SJCRH30 (cell line): ENCODE data around the gene ATG16L1. TPM values are rescaled to one million over a fixed set of nuclear protein-coding genes. Genes with fewer than 3 reads are reported as not detected.

ENCODE experiments used
- DNase-seq, 2 experiments: peaks; one replicate each; pipeline ENCODE4 v3.0.0-alpha.2; 2015 to 2020
- H3K27ac ChIP-seq: fragments of 250-450 bp; sonication (Bioruptor Pico); 2 replicates; pipeline ENCODE4 v1.5.1; 2020; ENCODE audit warnings: mild to moderate bottlenecking, moderate library complexity
- H3K27me3 ChIP-seq: fragments of 250-450 bp; sonication (Bioruptor Pico); 2 replicates; pipeline ENCODE4 v1.5.1; 2020; ENCODE audit warnings: mild to moderate bottlenecking, moderate library complexity
- H3K36me3 ChIP-seq: fragments of 250-450 bp; sonication (Bioruptor Pico); 2 replicates; pipeline ENCODE4 v1.5.1; 2020; ENCODE audit warnings: mild to moderate bottlenecking, moderate library complexity
- H3K4me1 ChIP-seq: fragments of 250-450 bp; sonication (Bioruptor Pico); 2 replicates; pipeline ENCODE4 v1.5.1; 2020; ENCODE audit warnings: mild to moderate bottlenecking, moderate library complexity
- H3K4me3 ChIP-seq: fragments of 250-450 bp; sonication (Bioruptor Pico); 2 replicates; pipeline ENCODE4 v1.5.1; 2020; ENCODE audit warnings: mild to moderate bottlenecking, moderate library complexity
- H3K9me3 ChIP-seq: fragments of 250-450 bp; sonication (Bioruptor Pico); replicated peaks from 2 replicates; pipeline ENCODE4 v1.5.1; 2020; ENCODE audit warnings: mild to moderate bottlenecking, moderate library complexity
- total RNA-seq: library from RNA; depleted of rRNA; stranded (reverse); fragments of >200 nt; shearing (Covaris generic); gene quantifications from 2 replicates; pipeline ENCODE4 v1.2.3, GENCODE V29; 2014

The ATG16L1 gene
- total RNA-seq, 1 experiment from 2014 or later: 28.9 TPM

DNA sequence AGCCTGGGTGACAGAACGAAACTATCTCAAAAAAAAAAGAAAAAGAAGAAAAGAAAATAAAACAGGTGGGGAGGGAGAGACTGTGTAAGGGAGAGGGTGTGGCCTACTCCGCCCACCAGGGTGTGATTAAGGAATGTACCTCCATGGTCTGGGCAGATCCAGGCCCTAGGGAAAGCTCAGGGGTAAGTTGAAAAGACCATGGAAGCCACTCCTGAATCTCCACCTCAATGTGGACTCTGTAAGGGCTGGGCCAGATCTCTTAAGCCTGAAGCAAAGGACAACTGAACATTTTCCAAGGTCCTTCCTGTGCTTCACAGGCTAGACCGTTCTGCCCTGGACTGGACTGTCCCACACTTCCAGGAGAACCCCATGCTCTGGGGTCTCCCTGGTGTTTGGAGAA, 9.7 kb upstream of the ATG16L1 start:
- no peak for DNase-seq
- no peaks in the 10 kb centered on the region for H3K4me1 ChIP-seq
- H3K4me3 ChIP-seq: no peak overlapping the region
- H3K9me3 ChIP-seq: no peaks in the 10 kb centered on the region
- no peaks in the 10 kb centered on the region for H3K36me3 ChIP-seq
- no peak overlapping the region for H3K27ac ChIP-seq
- H3K27me3 ChIP-seq: no peaks in the 10 kb centered on the region

GRCh38 chr2:233242231-233242927, 9.1 kb upstream of the ATG16L1 start:
- Histone ChIP-seq H3K4me3 (no peak overlapping the region), H3K9me3 (no peaks in the 10 kb centered on the region), H3K36me3 (no peaks in the 10 kb centered on the region), H3K4me1 (no peaks in the 10 kb centered on the region), H3K27ac (no peak overlapping the region), H3K27me3 (no peaks in the 10 kb centered on the region)
- no peak for DNase-seq

- no peak overlapping the region for H3K27ac ChIP-seq
- no peaks in the 10 kb centered on the region for H3K27me3 ChIP-seq
- no peaks in the 10 kb centered on the region for H3K9me3 ChIP-seq
- DNase-seq: no peak
- no peaks in the 10 kb centered on the region for H3K4me1 ChIP-seq
- H3K4me3 ChIP-seq: no peak overlapping the region
- H3K36me3 ChIP-seq: no peaks in the 10 kb centered on the region
These were observed 8.1 kb upstream of the ATG16L1 start for GRCh38 chr2:233243348-233243747.

DNA sequence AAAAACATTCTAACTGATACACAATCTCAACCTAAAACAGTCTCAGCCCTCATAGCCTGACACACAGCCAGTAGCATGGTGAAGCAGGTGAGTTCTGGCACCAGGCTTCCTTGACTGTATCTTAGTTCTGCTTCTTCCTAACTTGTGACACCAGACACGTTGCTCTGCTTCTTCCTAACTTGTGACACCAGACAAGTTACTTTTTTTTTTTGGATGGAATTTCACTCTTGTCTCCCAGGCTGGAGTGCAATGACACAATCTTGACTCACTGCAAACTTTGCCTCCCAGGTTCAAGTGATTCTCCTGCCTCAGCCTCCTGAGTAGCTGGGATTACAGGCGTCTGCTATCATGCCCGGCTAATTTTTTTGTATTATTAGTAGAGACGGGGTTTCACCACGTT, 6.7 kb upstream of the ATG16L1 start:
- Histone ChIP-seq H3K27ac (no peak overlapping the region), H3K27me3 (no peaks in the 10 kb centered on the region), H3K4me1 (no peaks in the 10 kb centered on the region), H3K9me3 (peaks cover under 1% of the 10 kb centered on the region; the same call in 1 of the 2 replicates), H3K4me3 (no peak overlapping the region), H3K36me3 (no peaks in the 10 kb centered on the region)
- no peak for DNase-seq

DNA sequence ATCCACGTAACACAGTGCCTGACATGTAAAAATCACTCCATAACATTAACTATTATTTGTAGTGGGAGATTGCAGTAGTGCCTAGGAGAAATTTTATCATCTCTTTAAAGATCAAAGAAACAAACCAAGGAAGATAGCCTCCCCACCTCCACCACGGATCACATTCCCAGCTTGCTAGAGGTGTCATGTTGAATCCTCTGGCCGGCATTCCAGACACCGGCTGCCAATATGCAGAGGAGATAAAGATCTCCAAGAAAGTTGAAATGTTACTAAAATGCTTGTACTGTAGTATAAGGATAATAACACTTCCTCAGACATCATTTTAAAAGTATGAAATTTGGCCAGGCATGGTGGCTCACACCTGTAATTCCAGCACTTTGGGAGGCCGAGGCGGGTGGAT, 6.1 kb upstream of the ATG16L1 start:
- peaks cover 7% of the 10 kb centered on the region; the same call in 1 of the 2 replicates for H3K9me3 ChIP-seq
- H3K4me1 ChIP-seq: no peaks in the 10 kb centered on the region
- H3K4me3 ChIP-seq: no peak overlapping the region
- no peak for DNase-seq
- no peak overlapping the region for H3K27ac ChIP-seq
- no peaks in the 10 kb centered on the region for H3K36me3 ChIP-seq
- H3K27me3 ChIP-seq: no peaks in the 10 kb centered on the region

- no peak overlapping the region for H3K4me3 ChIP-seq
- DNase-seq: no peak
- H3K4me1 ChIP-seq: no peaks in the 10 kb centered on the region
- no peaks in the 10 kb centered on the region for H3K27me3 ChIP-seq
- peaks cover 14% of the 10 kb centered on the region; the same call in 1 of the 2 replicates for H3K9me3 ChIP-seq
- H3K36me3 ChIP-seq: no peaks in the 10 kb centered on the region
- H3K27ac ChIP-seq: no peak overlapping the region
These were observed 4.4 kb upstream of the ATG16L1 start for GRCh38 chr2:233247116-233247515.

DNA sequence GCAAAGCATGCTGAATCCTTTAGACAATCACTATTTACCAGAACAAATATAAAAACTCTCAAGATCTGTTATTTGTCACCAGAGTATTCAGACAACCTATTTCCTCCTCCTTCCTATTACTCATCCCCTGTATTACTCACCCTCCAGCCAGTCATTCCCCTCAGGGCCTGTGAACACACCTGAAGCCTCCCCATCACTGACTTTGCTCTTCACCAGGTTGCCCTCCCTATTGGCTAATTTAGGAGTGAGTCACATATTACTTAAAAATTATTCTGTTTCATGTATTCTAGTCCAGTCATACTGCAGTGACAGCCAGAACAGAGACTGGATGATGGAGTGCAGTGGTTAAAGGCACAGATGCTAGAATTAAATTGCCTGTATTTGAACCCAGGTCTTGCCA, 3.7 kb upstream of the ATG16L1 start:
- Histone ChIP-seq H3K4me1 (peaks cover 2% of the 10 kb centered on the region; the same call in 1 of the 2 replicates), H3K27me3 (no peaks in the 10 kb centered on the region), H3K9me3 (peaks cover 14% of the 10 kb centered on the region; the same call in 1 of the 2 replicates), H3K36me3 (no peaks in the 10 kb centered on the region), H3K27ac (no peak overlapping the region), H3K4me3 (no peak overlapping the region)
- no peak for DNase-seq

GRCh38 chr2:233248999-233249398, 2.5 kb upstream of the ATG16L1 start:
- Histone ChIP-seq H3K9me3 (peaks cover 14% of the 10 kb centered on the region; the same call in 1 of the 2 replicates), H3K36me3 (no peaks in the 10 kb centered on the region; the same call in 1 of the 2 replicates), H3K4me3 (no peak overlapping the region), H3K4me1 (peaks cover 4% of the 10 kb centered on the region; the same call in 1 of the 2 replicates), H3K27me3 (no peaks in the 10 kb centered on the region), H3K27ac (no peak overlapping the region)
- DNase-seq: no peak

DNA sequence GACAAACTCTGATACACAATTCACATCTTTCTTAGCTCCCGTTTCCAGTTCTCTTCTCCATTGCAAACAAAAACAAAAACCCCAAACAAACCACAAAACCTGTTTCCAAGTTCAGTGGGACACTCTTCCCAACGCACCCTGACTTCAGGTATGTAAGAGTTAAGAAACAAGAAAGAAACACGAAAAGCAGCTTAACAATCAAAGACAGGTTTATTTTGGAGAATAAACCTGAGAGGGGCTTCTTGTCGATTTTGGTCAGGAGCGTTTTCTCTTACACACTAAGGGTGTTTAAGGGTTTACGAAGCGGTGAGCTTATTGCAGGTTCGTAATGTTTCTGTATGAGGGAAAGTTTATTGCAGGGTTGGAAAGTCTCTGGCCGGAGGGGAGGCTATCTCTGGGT, 905 bp upstream of the ATG16L1 start:
- Histone ChIP-seq H3K27me3 (no peaks in the 10 kb centered on the region), H3K9me3 (peaks cover 14% of the 10 kb centered on the region; the same call in 1 of the 2 replicates), H3K27ac (no peak overlapping the region), H3K36me3 (peaks cover 4% of the 10 kb centered on the region; the same call in 1 of the 2 replicates), H3K4me3 (no peak overlapping the region), H3K4me1 (peaks cover 4% of the 10 kb centered on the region; the same call in 1 of the 2 replicates)
- DNase-seq: no peak

DNA sequence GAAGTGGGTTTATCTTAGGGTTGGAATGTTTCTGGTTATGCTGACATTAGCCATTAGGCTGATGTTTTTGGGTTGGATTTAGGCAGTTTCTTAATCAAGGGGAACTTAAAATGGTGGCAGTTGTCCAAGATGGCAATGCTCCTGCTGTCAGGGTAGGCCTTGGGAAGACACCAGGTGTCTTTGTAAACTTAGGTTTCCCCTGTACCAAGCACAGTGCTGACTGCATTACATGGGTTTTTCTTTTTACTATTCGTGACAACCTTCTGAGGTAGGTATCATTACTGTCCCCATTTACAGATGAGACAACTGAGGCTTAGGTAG, 528 bp upstream of the ATG16L1 start:
- peaks cover 4% of the 10 kb centered on the region; the same call in 1 of the 2 replicates for H3K4me1 ChIP-seq
- DNase-seq: no peak
- H3K9me3 ChIP-seq: peaks cover 14% of the 10 kb centered on the region; the same call in 1 of the 2 replicates
- H3K27ac ChIP-seq: no peak overlapping the region
- peak overlapping the region; percentile 94 for H3K4me3 ChIP-seq
- peaks cover 8% of the 10 kb centered on the region for H3K36me3 ChIP-seq
- no peaks in the 10 kb centered on the region for H3K27me3 ChIP-seq

- H3K27ac ChIP-seq: peak overlapping the region; percentile 25; the same call in 1 of the 2 replicates
- H3K27me3 ChIP-seq: no peaks in the 10 kb centered on the region
These were observed 754 bp downstream of the ATG16L1 start for GRCh38 chr2:233252227-233252626.

DNA sequence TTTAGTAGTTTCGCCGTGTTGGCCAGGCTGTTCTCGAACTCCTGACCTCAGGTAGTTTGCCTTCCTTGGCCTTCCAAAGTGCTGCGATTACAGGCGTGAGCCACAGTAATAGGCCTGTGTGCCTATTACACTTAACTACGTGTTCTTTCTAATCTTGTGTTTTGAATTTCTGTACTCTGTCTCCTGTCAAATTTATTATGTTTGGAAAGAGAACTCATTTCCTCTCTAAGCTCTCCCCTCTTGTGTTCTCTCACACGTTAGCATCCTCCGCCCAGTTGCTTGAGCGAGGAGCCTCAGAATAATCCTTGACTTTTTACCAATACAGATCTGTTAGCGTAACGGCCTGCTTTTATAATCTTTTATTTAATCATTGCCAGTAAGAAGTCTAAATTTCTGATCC, 3.7 kb downstream of the ATG16L1 start:
- Histone ChIP-seq H3K27ac (no peak overlapping the region), H3K36me3 (peaks cover 28% of the 10 kb centered on the region), H3K27me3 (no peaks in the 10 kb centered on the region), H3K9me3 (peaks cover 9% of the 10 kb centered on the region; the same call in 1 of the 2 replicates), H3K4me3 (no peak overlapping the region), H3K4me1 (peaks cover 4% of the 10 kb centered on the region; the same call in 1 of the 2 replicates)
- no peak for DNase-seq

More at GRCh38 chr2:233252227-233252626, 754 bp downstream of the ATG16L1 start:
- DNase-seq: peak in 1 of 2 experiments; percentile 33
- Histone ChIP-seq H3K36me3 (peaks cover 17% of the 10 kb centered on the region), H3K4me1 (peaks cover 4% of the 10 kb centered on the region; the same call in 1 of the 2 replicates), H3K9me3 (peaks cover 14% of the 10 kb centered on the region; the same call in 1 of the 2 replicates), H3K4me3 (peak overlapping the region; percentile 94)

GRCh38 chr2:233256048-233256447, 4.6 kb downstream of the ATG16L1 start:
- Histone ChIP-seq H3K27me3 (no peaks in the 10 kb centered on the region), H3K27ac (no peak overlapping the region), H3K4me3 (no peak overlapping the region), H3K36me3 (peaks cover 31% of the 10 kb centered on the region), H3K4me1 (peaks cover 4% of the 10 kb centered on the region; the same call in 1 of the 2 replicates), H3K9me3 (peaks cover under 1% of the 10 kb centered on the region; the same call in 1 of the 2 replicates)
- DNase-seq: no peak

GRCh38 chr2:233258211-233258610, 6.7 kb downstream of the ATG16L1 start:
- H3K36me3 ChIP-seq: peaks cover 47% of the 10 kb centered on the region

DNA sequence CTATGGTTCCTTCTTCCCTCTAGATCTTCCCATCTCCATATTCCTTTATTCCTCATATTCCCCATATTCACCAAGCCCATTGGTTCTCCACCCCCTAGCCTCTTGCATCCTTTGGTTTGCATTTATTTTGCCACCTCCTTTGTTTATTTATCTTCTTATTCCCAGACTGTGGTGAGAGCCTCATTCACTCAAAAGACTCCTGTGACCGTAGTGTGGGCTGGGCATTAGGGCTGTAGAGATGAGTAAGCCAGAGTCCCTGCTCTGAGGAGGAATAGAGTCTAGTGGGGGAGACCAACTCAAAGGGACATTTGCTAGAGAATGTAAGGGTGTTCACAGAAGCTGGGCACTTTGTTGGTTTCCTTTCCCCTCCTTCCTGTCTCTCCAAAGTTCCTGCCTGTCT, 8.3 kb downstream of the ATG16L1 start:
- Histone ChIP-seq H3K4me3 (no peak overlapping the region), H3K9me3 (no peaks in the 10 kb centered on the region), H3K4me1 (no peaks in the 10 kb centered on the region), H3K27me3 (no peaks in the 10 kb centered on the region), H3K27ac (no peak overlapping the region), H3K36me3 (peaks cover 62% of the 10 kb centered on the region)
- DNase-seq: no peak

More at GRCh38 chr2:233258211-233258610, 6.7 kb downstream of the ATG16L1 start:
- Histone ChIP-seq H3K4me3 (no peak overlapping the region), H3K27me3 (no peaks in the 10 kb centered on the region), H3K9me3 (no peaks in the 10 kb centered on the region), H3K4me1 (no peaks in the 10 kb centered on the region), H3K27ac (no peak overlapping the region)
- no peak for DNase-seq
